ENCODE data around the gene SPINDOC.
"Not testable (repeated sequence)": the region's sequence is repeated elsewhere in the genome, so short reads cannot be mapped to it uniquely, and the experiment has no call there.

Gene SPINDOC

DNA sequence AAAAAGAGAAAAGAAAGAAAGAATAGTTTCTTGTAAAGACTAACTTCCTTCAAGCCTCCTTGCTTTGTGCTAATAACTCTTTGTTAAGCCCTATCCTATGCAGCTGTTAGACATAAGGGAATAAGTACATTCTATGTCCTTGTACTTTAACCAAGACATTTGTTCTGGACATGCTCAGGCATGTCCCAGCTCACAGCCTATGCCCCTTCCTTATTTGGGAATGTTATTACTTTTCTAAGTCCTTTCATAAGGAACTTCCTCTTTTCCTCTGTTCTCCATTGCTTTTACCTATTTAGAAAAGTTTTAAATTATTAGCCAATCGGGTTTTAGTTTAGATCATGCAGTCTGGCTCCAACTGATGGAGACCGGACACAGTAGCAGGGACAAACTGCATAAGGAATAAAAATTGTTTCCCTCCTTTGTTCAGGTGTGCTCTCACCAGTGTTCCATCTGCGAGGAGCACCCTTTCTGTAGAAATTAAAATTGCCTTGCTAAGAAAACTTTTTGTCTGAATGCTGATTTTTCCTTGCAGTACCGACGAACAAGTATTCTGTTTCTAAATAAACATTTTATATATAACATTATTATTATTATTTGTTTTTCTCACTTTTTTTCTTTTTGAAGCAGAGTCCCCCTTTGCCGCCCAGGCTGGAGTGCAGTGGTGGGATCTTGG is 21.6 kb upstream of the SPINDOC start:
- DNase-seq = no peak

DNA sequence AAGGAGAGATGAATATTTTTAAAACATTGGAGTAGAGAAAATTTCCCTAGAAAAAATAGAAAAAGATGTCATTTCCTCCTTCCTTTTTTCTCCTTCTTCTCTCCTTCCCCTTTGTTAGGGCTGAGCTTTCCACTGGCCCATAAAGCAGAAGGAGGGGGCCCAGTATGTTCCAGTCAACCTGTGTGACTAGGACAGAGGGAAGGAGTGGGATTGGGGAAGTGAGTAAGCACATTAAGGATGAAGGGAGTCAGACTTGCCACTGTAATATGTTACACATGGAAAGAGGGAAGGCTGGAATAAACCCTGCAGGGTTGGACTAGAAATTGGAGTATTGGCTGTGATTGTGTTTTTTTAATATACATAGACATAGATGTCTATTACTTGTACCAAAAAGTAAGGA is 20.1 kb upstream of the SPINDOC start:
- no peak for DNase-seq

DNA sequence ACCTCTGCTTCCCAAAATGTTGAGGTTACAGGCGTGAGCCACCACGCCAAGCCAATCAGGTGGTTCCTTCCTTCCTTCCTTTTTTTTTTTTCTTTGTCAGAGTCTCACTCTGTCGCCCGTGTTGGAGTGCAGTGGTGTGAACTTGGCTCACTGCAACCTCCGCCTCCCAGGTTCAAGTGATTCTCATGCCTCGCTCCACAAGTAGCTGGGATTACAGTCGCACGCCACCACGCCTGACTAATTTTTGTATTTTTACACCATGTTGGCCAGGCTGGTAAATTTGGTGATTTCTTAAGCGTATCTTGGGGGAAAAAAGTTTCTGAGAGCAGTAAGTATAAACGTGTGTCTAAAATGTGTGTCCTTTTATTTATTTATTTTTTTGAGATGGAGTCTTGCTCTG is 18.2 kb upstream of the SPINDOC start:
- no peak for DNase-seq

DNA sequence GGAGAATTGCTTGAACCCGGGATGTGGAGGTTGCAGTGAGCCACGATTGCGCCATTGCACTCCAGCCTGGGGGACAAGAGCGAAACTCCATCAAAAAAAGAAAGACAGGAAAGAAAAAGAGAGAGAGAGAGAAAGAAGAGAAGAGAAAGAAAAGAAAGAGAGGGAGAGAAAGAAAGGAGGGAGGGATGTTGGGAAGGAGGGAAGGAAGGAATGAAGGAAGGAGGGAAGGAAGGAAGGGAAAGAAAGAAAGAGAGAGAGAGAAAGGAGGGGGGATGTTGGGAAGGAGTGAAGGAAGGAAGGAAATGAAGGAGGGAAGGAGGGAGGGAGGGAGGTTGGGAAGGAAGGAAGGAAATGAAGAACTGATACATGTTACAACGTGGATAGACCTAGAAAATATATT is 12.3 kb upstream of the SPINDOC start:
- no peak for DNase-seq

DNA sequence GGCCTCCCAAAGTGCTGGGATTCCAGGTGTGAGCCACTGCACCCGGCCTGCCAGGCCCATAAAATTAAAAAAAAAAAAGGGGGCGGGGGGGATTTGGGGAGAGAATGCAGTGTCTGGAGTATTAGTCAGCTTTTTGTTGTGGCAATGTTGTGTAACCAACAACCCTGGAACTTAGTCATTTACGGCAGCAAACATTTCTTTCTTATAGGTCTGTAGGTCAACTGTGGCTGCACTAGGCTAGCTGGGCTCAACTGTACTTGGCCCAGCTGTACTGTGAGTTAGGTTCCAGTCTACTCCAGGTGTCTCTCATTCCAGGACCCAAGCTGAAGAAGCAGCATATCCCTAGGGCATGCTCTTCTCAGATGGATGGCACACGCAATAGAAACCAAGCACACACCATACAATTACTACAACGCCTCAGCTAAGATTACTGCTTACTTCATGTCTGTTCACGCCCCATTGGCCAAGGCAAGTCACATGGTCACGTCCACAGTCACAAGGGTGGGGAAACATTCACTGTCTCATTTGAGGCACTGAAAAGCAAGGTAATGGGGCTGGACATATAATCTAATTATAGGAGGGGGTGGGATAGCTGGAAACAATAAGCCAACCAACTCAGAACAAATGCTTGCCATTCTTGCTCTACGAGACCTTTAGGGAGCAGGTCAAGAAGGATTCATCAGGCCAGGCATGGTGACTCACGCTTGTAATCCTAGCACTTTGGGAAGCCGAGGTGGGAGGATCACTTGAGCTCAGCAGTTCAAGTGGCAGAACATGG is 10.4 kb upstream of the SPINDOC start:
- DNase-seq = no peak

DNA sequence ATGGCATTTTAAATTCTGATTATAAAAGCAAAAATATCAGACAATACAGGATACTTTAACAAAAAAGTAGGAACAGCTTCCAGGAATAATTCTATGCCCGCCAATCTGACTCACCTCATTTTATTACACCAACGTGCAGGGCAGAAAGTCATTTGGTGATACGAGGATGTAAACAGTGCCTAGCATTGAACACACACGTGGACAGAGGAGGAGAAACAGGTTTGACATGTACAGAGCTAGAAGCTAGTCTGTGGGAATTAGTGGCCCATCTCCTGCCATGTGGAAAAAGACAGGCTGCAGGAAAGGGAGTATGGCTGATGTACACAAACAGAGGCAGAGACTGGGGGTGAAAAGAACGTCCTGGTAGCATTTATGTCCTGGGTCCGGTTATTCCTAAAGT is 9.0 kb upstream of the SPINDOC start:
- no peak for DNase-seq

DNA sequence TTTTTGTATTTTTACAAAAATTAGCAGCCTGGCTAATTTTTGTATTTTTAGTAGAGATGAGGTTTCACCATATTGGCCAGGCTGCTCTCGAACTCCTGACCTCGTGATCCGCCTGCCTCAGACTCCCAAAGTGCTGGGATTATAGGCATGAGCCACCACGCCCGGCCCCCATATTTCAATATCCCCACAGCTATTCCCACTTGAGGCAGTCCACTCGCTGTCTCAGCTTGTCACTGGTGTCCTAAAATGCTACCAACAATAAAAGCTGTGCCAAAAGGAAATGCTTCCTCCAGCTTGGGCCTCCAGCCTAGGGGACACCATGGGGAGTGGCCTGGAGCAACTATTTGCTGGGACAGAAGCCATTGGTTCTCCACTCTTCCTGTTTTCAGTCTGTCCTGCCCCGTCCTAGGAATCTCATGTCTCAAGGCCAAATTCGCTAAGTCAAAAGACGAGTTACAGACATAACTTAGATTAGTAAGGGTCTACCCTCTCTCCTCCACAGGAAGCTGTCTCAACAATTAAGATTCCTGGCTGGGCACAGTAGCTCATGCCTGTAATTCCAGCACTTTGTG is 7.3 kb upstream of the SPINDOC start:
- DNase-seq = no peak

DNA sequence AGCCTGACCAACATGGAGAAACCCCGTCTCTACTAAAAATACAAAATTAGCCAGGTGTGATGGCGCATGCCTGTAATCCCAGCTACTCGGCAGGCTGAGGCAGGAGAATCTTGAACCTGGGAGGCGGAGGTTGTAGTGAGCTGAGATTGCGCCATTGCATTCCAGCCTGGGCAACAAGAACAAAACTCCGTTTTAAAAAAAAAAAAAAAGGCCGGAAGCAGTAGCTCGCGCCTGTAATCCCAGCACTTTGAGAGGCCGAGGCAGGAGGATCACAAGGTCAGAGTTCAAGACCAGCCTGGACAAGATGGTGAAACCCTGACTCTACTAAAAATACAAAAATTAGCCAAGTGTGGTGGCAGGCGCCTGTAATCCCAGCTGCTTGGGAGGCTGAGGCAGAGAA is 2.9 kb upstream of the SPINDOC start:
- not testable (repeated sequence) for DNase-seq

DNA sequence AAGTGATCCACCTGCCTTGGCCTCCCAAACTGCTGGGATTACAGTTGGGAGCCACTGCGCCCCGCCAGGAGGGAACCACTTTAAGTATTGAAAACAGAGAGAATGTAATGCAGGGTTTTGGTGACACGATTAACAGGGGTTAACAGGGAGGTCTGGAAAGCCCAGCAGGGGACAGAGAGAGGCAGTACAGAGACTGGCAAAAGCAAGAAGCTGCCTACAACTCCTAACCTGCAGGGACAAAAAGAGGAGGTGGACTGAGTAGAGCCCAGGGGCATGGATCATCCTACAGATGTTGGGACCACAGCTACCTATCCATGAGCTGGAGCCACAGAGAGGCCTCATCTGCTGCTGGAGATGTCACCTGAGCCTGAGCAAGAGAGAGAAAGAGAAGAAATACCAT is 1.7 kb upstream of the SPINDOC start:
- DNase-seq = no peak

DNA sequence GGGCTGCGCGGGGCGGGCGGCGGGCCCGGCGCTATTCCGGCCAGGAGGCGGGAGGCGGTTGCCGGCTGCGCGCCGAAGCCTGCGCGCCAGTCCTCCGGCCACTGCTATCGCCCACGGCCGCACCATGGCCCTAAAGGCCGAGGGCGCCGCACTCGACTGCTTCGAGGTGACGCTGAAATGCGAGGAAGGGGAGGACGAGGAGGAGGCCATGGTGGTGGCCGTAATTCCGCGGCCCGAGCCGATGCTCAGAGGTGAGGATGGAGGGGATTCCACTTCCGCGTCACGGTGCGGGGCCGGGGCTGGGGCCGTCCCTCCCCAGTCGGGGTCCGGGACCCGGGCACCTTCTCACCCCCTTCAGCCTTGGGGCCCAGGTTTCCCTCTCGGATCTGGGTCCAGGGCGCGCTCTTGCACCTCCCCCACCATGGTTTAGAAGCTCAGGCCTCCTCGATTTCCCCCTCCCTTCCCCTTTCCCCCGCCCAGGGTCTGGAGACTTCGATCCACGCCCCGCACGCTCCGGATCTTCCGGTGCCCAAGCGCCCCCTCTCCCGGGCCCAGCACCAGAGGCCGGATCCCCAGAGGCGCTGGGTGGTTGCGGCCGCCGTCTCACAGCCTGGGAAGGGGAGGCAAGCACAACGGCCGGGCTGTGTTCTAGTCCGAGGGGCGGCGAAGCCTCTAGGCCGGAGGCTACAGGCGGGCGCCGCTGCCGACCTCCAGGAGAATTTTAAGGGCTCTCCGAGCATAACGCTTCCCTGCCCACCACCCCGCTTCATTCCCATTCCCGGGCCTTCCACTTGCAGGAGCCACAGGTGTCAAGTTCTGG is 517 bp downstream of the SPINDOC start:
- peak; percentile 17 for DNase-seq

DNA sequence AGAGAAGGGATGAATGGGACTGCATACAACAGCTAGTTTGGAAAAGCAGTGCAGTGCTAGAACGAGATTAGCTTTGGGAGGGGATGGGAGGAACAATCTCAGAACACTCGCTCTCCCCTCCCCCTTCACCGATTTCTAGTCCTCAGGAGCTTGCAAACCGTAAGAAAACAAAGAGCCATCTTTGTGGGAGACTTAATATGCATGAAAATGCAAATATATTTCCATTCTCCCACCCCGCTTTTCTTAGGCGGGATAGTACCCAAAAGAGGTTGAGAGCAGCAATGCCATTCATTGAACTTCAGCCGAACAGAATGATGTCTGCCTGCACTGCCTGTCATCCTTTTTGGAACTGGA is 1.1 kb downstream of the SPINDOC start:
- DNase-seq = no peak

DNA sequence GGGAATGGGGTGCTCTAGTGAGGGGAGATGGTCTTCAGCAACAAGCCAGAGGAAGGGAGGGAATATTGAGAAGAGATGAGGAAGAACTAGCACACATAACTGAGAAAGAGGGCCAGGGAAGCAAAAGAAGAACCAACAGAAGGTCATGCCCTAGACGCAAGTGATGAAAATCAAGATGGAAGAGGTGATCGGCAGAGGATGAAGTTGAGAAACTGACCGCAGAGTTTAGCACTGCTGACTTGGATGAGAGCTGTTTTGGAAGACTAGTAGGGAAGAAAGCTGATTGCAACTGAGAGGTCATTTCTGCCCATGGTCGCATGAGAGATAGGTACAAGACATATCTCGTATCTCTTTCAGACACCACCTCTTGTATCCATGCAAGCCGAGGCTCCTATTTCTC is 2.9 kb downstream of the SPINDOC start:
- no peak for DNase-seq

DNA sequence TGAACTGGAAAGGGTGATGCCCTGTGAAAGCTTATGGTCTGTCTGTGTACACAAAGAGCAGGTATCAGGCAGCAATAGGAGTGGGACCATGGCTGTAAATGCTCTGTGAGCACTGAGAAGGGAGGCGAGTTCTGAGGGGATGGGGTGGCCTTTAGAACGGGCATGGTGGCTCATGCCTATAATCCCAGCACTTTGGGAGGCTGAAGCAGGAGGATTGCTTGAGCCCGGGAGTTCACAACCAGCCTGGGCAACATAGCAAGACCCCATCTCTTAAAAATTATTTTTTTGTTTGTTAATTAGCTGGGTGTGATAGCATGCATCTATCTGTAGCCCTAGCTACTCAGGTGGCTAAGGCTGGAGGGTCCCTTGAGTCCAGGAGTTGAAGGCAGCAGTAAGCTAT is 3.5 kb downstream of the SPINDOC start:
- DNase-seq = no peak

DNA sequence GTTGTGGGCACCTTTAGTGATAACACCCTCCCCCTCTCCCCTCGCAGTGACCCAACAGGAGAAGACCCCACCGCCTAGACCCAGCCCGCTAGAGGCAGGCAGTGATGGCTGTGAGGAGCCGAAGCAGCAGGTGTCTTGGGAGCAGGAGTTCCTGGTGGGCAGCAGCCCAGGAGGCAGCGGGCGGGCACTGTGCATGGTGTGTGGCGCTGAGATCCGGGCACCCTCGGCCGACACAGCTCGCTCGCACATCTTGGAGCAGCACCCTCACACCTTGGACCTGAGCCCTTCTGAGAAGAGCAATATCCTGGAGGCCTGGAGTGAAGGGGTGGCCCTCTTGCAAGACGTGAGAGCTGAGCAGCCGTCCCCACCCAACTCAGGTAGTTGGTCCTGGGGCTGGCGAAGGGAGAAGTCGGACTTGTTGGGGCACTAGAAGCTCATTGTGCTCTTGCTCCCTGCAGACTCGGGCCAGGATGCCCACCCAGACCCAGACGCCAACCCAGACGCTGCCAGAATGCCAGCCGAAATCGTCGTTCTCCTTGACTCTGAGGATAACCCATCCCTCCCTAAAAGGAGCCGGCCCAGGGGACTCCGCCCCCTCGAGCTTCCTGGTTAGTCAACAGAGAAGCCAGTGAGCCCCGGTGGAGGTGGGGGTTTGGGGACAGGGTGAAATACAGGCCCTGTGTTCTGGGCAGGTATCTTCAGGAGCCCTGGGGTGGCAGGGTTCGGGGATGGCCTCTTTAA is 4.7 kb downstream of the SPINDOC start:
- DNase-seq = no peak

DNA sequence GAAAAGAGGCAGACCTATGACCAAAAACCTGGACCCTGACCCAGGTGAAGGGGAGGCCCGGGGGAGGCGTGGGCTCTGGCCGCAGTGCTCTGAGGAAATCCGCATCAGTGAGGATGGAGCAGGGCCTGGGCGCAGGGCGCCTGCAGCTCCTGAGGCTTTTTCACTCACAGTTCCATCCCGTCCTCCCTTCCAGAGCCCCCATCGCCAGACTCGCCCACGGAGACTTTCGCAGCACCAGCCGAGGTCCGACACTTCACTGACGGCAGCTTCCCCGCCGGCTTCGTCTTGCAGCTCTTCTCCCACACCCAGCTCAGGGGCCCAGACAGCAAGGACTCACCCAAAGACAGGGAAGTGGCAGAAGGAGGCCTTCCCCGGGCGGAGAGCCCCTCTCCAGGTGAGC is 5.4 kb downstream of the SPINDOC start:
- DNase-seq = no peak

DNA sequence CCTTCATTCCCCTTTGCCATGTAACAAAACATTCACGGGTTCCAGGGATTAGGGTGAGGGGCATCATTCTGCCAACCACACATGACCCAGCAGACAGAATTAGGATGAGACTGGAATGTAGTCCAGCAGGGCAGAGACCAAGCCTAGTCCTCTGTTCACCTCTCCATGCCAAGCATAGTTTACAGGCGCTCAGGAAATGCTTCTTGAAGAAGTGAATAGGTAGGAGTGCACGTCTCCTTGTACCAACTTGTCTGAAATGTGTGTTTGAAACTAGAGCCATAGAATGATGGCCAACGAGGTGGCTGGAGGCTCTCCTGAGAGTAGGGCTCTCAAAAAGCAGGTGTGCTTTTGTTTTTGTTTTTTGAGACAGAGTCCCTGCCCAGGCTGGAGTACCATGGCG is 8.2 kb downstream of the SPINDOC start:
- DNase-seq = no peak

DNA sequence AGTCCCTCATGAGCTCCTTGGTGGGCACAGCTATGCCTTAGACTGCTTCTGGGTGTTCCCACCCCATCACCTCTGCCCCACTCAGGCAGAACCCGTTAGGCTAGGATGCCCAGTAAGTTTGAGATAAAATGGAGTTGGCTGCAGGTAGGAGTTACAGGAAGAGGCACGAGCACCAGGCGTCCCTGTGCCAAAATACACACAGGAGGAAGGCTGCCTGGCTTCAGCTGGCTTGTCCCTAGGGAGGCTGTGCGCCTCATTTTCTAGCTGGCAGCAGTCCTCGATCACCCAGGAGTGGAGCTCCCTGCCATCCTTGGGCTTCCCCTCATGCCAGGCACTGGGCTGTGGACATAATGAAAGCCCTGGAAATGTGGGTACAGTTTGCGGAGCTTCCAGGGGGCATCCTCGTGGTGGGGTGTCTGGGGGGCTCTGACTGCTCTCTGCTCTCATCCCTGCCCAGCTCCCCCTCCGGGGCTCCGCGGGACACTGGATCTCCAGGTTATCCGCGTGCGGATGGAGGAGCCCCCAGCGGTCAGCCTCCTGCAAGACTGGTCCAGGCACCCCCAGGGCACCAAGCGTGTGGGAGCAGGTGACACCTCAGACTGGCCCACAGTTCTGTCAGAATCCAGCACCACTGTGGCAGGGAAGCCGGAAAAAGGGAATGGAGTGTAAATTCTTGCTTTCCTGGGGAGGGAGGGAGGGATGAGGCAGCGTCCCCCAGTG is 13.4 kb downstream of the SPINDOC start:
- DNase-seq = no peak

DNA sequence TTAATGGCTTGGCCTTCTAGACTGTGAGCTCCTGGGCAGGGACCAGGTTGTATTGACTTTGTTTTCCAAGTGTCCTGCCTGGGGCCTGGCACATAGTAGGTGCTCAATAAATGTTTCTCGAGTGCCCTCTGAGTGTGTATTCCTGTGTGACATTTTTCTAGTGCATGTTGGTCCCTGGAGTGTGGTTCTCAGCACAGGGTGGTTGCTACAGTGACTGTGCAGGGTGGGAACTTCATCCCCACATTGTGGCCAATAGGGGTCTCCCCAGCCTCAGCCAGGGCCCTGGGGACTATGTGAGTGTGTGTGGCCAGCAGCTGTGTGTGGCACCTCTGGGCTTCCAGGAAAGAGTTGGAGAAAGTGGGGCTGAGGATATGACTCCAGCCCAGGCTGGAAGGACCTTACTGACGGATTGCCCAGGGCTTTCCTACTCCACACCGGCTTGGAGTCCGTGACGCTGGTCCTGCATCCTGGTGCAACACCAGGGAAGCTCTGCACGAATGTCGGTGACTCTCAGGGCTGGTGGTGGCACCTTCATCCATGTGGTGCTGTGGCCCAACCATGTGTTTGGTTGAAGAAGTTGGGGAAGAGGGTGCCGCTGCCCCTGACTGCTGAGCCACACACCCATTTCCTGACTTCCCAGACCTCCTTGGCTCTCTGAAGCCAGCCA is 16.7 kb downstream of the SPINDOC start:
- DNase-seq = no peak

DNA sequence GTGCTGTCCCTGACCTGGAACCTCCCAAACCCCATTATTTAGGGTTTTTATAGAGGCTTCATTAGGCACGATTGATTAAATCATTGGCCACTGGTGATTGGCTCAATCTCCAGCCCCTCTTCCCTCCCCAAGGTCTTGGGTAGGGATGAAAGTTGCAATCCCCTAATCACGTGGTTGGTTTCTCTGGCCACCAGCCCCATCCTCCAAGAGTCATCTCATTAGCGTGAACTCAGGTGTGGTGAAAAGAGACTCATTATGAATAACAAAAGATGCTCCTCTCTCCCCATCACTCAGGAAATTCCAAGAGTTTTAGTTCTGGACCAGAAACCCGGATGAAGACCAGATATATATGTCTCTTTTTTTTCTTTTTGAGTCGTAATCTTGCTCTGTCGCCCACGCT is 18.1 kb downstream of the SPINDOC start:
- DNase-seq = no peak

DNA sequence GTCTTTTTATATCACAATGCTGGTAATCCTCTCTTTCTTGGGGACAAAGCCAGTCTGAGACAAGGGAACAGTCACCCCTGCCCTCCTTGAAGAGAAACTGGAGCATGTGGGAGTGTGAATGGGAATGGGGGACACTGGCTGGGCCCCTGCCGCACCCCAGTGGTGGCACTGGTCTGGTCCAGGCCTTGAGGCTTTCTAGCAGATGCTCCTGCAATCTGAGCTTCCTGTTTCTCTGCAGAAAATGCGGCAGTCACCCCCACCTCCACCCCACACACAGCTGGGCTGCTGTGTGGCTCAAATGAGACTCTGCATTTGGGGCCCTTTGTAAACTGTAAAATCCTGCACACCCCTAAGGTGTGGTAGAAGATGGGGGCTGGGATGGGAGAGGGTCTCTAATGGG is 19.1 kb downstream of the SPINDOC start:
- no peak for DNase-seq

DNA sequence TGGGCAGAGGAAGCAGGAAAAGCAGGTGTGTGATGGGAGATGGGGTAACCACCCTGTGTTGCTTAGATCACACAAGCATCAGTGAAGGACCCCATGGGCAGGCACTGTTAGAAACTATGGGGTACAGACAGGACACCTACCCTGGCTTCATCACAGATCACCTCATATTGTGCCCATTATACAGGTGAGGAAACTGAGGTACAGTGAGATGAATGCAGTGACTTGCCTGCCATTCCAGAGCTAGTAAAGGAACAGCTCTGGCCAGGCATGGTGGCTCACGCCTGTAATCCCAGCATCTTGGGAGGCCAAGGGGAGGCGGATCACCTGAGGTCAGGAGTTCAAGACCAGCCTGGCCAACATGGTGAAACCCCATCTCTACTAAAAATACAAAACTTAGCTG is 19.8 kb downstream of the SPINDOC start:
- DNase-seq = no peak

All from effector CD8-positive, alpha-beta T cell (primary cell).